GM18511 (cell line): ENCODE results near the gene GGA3.

Source experiments
- ATAC-seq: cut with Tn5 transposase; IDR thresholded peaks from one replicate; pipeline ENCODE4 v1.9.1; 2021; ENCODE audit warnings: mild to moderate bottlenecking, moderate library complexity; ENCODE audit not compliant: unreplicated experiment

Gene GGA3

DNA sequence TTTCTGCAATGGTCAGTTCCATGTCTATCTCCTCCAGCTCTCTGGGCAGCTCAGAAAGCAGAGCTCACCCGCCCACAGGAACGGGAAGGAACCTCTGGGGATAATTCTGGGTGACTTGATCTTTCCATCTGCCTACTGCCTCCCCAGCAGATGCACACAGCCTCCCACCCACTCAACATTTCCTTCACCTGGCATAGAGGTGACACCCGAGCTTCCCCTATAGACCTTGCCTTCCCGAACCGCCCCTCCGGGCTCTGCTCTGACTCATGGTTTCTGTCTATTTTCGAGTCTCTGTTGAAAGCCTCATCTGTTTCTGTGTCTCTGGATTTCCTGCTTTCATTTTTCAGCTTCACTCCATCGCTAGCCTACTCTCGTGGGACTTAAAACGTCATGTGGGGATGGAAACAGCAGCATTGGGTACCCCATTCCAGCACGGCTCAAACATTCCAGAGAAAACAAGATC is 11.4 kb downstream of the GGA3 start:
- ATAC-seq = peak; percentile 94

DNA sequence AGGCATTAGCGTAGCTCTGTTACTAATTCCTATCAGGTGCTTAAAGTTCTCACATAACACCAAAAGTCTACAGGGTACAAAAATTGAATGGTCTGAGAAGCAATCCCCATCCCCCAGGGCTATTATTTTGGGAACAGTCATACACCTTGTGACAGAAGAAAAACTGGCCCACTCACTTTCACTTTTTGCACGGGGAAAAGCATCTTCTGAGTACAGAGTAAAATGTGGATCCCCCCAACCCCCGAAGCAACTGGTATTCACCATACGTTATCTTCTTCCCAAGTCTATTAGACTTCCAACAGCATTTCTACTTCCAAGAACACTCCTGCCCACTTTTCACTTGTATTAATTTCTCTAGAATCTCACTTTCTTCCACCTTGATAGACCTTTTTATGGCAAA is 11.8 kb downstream of the GGA3 start:
- ATAC-seq = no peak

DNA sequence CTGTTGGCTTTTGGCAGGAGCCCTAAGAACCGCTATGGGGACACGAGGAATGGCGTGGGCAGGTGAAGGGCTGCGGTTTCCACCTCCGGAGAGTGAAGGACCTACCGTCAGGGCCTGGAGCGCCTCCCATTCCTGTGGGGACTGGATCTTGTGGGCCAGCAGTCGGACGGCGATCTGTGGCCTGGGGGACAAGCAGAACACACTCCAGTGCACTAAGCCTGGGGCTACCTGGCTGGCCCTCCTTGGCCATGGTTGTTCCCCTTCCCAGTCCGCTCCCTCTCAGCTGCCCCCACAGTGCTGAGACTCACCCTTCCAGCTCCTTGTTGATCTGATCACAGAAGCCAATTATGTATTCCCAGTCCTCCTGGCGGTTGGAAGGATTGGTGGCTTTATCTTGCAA is 15.0 kb downstream of the GGA3 start:
- no peak for ATAC-seq

DNA sequence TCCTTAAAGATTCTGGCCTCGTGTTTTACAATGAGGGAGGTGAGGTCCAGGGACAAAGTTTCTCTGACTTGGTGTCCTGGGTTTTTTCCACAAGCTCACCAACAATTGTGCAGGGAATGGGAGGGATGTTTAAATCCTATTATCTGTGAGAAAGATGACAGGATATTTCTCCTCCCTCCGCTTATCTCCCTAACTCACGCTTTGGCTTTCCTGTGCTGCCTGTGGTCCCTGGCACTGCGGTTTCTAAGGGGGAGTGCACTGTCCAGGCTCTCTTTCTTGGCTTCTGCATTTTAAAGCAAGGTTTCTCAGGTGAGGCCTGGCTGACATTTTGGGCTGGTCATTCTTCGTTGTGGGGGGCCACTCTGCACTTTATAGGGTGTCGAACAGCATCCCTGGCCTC is 16.4 kb downstream of the GGA3 start:
- no peak for ATAC-seq

DNA sequence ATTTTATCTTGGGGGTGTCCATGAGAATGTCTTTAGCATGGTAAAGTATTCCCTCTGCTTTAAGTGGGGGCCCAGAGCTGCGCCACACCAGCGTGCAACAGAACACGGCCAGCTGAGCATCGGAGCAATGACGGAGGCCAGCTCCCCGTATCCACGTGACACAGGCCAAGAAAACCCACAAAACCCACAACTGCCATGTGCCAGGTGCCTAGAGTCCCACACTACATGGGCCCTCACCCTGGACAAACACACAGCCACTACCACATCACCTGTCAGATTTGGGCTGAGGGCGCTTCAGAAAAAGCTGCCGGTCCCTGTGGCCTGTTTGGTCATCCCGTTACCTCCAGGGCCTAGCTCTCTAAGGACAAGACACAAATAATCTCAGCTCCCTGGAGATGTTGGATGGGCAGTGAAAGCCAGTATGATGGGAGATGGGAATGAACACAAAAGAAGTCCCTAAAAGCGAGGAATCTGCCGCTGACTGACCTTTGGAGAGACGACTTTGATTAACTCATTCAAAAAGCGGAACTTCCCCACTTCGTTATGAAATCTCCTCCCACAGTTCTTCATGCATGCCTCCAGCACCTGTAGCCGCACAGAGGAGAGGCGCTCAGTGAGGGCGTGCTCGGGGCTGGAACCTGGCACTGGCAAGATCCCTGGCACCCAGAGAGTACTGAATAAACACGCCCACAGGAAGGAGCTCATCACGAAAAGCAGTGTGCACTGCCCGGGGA is 17.1 kb downstream of the GGA3 start:
- no peak for ATAC-seq

DNA sequence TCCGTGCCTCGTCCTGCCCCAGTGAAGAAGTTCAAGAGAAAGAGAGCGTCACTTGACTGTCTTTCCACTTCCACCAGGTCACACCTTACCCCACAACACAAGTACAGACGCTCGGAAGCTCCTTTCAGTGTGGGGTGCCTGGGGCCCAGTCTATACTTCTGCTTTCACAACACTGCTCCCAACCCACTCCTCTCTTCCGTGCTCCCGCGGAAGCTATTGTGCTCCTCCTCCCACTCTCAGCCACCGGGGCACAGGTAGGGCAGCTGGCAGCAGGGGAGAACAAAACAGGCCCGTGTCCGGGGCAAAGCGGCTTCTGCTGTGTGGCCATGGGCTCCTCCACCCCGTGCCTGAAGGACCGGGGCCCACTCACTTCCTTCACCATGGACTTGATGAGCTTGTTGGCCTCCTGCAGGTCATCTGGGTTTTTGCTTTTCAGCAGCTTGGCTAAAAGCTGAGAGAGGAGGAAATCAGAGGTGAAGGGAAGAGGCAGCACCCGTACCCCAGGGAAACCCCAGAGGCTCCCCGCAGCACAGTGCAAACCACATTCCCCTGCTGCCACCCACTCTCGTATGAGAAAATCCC is 18.9 kb downstream of the GGA3 start:
- ATAC-seq = peak; percentile 47

DNA sequence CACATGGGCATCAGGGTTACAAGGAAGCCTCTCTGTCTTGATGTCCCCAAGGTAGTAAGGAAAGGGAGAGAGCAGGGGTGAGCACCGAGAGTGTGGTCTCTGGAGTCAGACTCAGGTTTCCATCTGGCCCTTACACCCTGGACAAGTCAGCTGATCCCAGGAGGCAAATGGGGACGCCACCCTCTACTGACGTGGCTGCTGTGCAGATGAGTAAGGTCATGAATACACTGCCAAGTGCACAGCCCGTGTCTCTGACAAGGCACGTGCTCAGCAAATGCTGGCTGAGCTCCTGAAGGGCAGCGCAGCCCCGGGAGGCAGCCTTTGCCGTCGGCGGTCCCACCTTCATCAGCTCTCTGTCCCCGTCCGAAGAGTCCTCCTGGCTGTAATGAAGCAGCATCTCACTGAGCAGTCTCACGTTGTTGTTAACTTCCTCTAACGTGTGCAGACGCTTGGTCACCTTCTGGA is 19.4 kb downstream of the GGA3 start:
- no peak for ATAC-seq

DNA sequence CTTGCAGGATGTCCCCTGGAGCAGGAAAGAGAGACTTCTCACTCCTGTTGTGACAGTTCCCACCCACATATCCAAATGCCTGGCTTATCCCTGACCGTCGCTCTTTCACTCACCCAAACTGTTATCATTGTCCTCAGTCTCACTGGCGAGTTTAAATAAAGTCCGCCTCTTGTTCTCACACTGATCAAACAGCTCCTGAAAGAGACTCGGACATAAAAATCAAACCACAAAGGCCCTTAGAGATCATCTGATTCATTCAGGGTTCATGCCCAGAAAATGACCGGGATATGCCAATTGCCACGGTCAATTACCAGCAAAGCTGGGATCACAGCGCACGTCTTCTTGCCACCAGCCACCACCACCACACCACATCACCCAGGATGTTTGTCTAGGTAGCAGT is 19.9 kb downstream of the GGA3 start:
- ATAC-seq = no peak

DNA sequence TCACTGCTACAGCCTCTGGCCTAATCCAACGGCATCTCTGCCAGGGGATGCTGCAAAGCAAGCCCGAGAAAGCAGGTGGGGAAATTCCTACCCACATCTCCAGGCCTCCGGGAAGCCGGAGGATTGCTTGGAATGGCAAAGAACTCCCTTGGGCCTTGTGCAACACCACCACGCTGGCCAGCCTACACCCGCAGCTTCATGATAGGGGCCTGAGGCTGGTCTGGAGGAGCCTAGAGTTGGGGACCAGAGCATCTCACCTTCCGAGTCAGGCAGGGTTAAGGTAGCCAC is 20.3 kb downstream of the GGA3 start:
- ATAC-seq = no peak

DNA sequence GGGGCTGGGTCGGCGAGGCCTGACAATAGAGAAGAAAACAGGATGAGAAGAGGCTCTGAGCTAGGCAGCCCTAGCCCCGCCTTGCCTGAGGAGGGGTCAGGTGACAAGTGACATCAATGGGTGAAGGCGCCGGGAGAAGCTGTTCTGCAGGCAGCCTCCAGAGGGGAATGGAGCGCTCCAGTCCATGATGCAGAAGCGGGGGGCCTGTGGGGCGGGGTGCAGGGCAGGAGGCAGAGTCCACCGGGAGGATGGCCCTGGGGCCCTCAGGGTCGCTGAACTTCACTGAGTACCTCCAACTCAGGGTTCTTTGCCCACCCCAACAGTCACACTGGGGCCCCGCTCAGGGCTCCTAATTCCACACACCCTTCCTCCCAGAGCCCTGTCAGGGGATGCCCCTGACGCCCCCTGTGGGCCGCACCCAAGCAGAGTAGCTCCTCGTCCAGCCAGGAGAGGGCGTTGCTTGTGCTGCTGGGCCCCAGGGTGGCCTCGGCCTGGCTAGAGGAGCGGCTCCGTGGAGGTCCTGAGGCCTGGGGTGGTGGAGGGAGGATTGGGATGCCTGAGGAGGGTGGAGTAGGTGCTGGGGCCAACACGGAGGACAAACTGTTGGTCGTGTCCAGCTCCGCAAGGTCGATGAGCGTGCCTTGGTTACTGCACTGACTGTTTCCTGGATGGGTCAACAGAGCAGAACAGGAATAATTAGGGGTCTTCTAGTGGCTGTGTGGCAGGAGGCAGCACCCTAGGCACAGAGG is 20.8 kb downstream of the GGA3 start:
- ATAC-seq = no peak

DNA sequence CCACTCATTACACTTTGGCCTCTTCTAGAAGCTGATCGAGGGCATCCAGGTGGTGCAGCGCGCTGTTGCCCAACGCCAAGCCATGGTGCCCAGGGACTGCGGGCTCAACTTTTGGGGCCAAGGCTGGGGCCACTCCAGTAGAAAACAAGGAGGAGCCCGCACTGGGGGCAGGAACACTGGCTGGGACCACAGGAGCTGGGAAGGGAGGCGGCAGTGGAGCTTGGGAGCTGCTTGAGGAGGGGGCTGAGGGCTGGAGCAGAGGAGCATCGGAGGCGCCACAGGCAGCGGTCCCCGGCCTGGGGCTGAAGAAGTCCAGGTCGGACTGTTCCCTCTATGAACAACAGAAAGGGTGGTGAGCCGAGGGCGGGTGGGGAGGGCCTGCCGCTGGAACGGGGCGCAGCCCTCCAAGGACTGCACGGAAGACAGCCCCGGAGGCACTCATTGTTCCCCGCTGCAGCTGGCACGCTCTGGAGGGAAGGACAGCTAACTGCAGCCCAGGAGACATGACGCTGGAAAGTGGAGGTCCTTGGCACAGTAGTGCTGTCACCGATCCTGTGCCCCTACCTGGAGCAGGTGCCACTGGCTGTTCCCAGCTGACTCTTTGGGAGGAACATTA is 21.5 kb downstream of the GGA3 start:
- no peak for ATAC-seq

DNA sequence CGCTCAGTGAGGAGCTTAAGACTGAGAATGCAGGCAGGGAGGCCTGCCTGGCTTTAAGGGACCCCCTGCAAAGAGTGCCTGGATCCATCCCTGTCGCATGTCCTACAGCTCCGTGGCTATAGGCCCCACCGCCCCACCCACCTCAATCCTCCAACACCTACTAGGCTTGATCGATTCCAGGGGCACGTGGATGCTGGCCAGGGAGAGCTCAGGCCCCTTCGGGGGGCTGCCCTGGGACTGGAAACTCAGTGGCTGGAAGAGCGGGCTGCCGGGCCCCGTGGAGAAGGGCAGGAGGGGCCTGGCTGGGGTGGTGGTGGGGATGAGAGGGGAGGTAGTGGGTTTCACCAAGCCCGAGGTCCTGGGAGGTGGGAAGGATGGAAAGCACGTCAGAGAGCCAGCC is 22.2 kb downstream of the GGA3 start:
- no peak for ATAC-seq

DNA sequence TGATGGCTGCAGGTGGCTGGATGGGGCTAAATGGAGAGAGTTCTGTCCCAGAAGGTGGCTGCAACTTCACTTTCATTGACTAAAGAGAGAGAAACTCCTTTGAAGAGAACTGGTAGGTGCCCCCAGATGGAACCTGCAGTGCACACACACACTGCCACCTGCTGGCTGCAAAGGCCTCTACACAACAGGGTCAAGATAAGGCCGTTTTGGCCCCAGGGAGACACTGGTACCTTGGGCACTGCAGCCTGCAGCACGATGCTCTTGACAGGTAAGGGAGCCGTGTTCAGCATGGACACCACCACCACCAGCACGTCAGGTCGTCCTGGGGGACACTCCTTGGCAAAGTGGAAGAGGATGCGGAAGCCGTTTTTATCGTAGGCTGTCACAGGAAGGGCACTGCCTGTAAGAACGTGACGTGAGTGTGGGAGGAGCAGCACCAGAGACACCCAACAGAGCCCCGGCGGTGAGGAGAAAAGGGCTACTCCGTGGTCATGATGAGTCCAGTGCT is 22.7 kb downstream of the GGA3 start:
- no peak for ATAC-seq

DNA sequence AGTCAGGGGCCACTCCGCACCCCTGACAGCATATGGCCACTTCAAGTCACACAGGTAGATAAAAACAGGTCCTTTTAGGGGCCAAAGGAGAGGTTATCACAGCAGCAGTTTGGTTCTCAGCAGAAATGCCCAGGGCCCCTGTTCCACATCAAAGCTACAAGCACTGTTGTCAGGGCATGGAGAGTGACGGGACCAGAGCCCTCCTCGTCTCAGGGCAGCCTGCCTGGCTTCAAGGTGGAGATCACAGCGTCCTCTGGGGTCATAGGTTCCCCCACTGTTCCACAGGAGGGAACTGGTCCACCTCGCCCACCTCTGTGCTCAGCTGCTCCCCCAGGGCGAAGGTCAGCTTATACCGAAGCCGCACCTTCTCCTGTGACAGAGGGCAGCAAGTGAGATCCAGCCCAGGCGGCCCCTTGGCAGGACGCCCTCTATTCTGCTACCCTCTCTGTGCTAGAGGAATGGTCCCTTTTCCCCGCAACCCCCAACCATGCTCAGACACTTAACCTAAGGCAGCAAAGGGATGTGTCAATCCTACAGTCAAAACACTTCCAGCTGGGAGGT is 23.3 kb downstream of the GGA3 start:
- no peak for ATAC-seq

DNA sequence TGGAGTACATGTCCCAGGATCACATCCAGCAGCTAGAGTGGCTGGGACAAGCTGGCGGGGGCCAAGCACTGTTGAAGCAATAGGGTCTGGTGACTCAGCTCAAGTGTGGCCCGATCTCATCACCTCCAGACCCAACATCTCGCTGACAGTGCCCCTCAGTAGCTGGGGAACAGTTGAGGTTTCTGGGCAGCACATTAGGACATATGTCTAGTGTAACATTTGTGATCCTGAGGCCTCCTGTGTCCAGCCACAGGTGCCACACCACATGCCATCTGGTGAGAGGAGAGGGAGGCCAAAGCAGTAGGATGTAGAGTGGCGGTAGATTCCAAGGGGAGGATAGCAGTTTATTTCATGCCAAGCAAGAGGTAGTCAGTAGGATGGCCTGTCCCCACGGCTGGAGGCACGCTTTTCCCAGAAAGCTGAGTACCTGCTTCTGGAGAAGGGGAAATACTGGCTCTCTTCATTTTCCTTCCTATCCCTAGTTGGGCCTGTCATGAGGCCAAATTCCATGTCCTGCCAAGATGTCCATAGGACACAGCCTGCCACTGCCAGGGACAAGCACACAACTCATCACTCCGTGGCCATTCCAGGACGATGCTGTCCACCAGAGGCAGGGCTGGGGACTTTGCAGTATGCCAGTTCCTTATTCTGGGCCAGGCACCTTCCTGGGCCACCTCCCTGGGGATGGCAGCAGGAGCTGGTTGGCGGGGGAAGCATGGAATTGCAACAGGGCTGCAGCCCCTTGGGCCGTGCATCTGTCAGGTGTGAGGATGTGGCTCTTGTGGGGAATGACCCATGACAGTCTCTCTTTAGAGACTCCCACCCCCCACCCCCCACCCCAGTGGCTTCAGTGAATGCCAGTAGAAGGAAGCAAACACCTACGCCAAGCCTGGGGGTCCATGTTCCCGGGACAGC is 24.0 kb downstream of the GGA3 start:
- no peak for ATAC-seq

DNA sequence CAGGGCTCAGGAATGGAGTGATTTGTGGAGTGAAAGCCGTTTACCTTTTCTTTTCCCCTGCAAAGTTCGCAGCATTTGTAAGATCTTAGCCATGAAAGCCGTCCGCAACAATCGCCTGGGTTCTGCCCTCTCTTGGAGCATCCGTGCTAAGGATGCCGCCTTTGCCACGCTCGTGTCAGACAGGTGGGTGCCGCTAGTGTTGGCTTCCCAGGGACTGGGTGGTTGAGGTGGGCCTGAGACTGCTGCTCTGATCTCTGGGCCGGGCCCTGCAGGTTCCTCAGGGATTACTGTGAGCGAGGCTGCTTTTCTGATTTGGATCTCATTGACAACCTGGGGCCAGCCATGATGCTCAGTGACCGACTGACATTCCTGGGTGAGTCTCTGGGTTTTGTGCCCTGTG is 28.6 kb downstream of the GGA3 start:
- ATAC-seq = no peak

DNA sequence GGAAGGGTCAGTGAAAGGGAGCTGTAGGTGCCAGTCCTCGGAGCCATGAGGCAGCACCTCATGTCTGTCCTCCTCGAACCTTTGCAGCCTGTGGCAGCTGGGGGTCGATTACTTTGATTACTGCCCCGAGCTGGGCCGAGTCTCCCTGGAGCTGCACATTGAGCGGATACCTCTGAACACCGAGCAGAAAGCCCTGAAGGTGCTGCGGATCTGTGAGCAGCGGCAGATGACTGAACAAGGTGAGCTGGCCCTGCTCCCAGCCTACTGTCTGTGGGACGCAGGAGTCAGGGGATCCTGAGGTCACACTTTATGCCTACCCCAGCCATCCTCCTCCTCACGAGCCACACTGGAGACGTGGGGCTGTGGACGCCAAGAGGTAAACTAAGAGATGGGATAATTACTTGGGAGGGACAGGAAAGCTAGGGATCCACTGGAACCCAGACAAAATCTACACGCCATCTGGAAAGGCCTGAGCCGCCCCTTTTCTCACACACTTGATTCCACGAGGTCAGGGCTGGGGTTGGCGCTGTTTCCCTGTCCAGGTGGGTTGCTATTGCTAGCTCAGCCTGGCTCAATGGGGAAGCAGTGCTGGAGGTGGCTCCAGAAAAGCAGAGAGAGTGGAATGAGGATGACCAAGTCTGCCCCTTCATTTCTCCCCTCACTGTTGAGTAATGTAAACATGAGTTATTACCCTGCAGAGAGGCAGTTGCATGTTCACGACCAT is 29.5 kb downstream of the GGA3 start:
- ATAC-seq = no peak

DNA sequence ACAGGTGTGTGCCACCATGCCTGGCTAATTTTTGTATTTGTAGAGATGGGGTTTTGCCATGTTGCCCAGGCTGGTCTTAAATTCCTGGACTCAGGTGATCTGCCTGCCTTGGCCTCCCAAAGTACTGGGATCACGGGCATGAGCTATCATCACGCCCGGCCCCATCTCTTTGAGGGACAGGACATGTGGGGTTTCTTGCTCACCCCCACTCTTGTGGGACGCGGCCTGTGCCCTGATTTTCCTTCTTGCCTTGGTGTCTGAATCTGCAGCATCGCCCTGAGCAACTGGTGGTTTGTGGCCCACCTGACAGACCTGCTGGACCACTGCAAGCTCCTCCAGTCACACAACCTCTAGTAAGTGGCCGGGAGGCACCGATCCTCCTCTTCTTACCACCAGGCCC is 30.3 kb downstream of the GGA3 start:
- no peak for ATAC-seq

DNA sequence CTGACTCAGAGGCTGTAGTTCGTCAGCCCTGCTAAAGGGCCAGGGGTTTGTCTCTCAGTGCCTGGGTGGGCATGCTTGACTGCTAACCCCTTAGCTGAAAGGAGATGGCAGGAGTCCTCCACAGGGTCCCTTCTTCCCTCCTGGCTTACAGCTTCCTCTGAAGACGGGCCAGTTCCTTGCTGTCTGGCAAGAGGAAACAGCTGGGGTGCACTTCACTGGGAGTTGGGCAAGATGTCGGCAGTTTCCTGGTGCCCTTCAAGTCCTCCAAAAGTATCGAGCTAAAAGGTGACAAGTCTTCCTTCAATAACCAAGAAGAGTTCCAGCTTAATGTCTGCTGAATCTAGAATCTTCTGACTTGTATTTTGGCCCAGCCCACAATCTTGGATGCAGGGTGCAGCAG is 32.6 kb downstream of the GGA3 start:
- ATAC-seq = no peak

DNA sequence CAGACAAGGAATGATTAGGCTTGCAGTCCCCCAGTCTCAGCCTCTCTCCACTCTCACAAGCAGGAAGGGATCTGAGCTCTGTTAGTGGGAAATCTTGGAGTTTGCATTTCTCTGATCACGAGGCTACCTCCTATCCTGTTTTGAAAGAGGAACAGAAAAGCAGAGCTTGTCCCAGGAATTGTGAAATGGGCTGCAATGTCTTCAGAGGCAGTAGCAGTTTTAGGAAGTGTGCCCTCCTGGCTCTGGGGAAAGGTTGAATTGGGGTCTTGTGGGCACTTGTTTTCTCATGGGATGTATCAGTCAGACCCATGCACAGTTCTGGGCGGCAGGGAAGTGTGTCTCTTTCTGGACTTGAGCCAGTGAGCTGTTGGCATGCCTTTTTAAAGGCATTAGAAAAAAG is 33.1 kb downstream of the GGA3 start:
- no peak for ATAC-seq
